ENCODE data around the gene PTPRB. TPM values are rescaled to one million over a fixed set of nuclear protein-coding genes. Genes with fewer than 3 reads are reported as not detected.

The PTPRB gene
- total and polyA plus RNA-seq, 3 donors from 2014 or later: 5.3 to 10.9 (median 7.2) TPM

GRCh38 chr12:70604662-70605061 lies 32.6 kb downstream of the PTPRB start:
- Histone ChIP-seq H3K27ac (no peak overlapping the region), H3K27me3 (no peaks in the 10 kb centered on the region), H3K4me1 (no peaks in the 10 kb centered on the region), H3K9me3 (no peaks in the 10 kb centered on the region), H3K4me3 (no peak overlapping the region), H3K36me3 (ENCODE audit: low read depth, missing control alignments) (no peaks in the 10 kb centered on the region)
- no peak for TF ChIP-seq POLR2A (IDR thresholded peaks at IDR 0.05)
- no peak for TF ChIP-seq CTCF (IDR thresholded peaks at IDR 0.05)
- no peak for DNase-seq
- intact Hi-C loops (cut with DNase I; ENCODE audit: low total_unique reads): no loop called here
- 92 to 98% methylated on average over 4 of the region's 4 CpGs for WGBS, 2 donors

- no peak for DNase-seq
- intact Hi-C loops (cut with DNase I; ENCODE audit: low total_unique reads): no loop called here
These were observed 34.2 kb downstream of the PTPRB start for GRCh38 chr12:70603044-70603443.

GRCh38 chr12:70598467-70599193 lies 38.6 kb downstream of the PTPRB start:
- no peaks in the 10 kb centered on the region for H3K36me3 ChIP-seq (ENCODE audit: low read depth, missing control alignments)
- TF ChIP-seq CTCF (IDR thresholded peaks at IDR 0.05) (no peak), POLR2A (IDR thresholded peaks at IDR 0.05) (no peak)
- no peak overlapping the region for H3K4me3 ChIP-seq
- intact Hi-C loops (cut with DNase I; ENCODE audit: low total_unique reads): loop anchor here (10.0 kb wide), 1 partner anchor 126 kb away; no protein-coding TSS in a partner anchor
- H3K27ac ChIP-seq: no peak overlapping the region
- 44 to 52% methylated on average over 4 of the region's 4 CpGs for WGBS, 2 donors
- DNase-seq: peak; percentile 16
- H3K9me3 ChIP-seq: no peaks in the 10 kb centered on the region
- H3K4me1 ChIP-seq: no peaks in the 10 kb centered on the region
- no peaks in the 10 kb centered on the region for H3K27me3 ChIP-seq

More at GRCh38 chr12:70603044-70603443, 34.2 kb downstream of the PTPRB start:
- 34 to 85% methylated on average over 1 of the region's 1 CpG for WGBS, 2 donors
- no peaks in the 10 kb centered on the region for H3K9me3 ChIP-seq
- H3K27ac ChIP-seq: no peak overlapping the region
- H3K27me3 ChIP-seq: no peaks in the 10 kb centered on the region
- H3K4me1 ChIP-seq: no peaks in the 10 kb centered on the region
- no peaks in the 10 kb centered on the region for H3K36me3 ChIP-seq (ENCODE audit: low read depth, missing control alignments)
- no peak overlapping the region for H3K4me3 ChIP-seq
- TF ChIP-seq POLR2A (IDR thresholded peaks at IDR 0.05) (no peak), CTCF (IDR thresholded peaks at IDR 0.05) (no peak)

GRCh38 chr12:70592664-70593063 lies 44.6 kb downstream of the PTPRB start:
- Histone ChIP-seq H3K4me3 (no peak overlapping the region), H3K27me3 (no peaks in the 10 kb centered on the region), H3K36me3 (ENCODE audit: low read depth, missing control alignments) (no peaks in the 10 kb centered on the region), H3K27ac (no peak overlapping the region), H3K4me1 (no peaks in the 10 kb centered on the region), H3K9me3 (no peaks in the 10 kb centered on the region)
- DNase-seq: no peak
- TF ChIP-seq CTCF (IDR thresholded peaks at IDR 0.05): no peak
- TF ChIP-seq POLR2A (IDR thresholded peaks at IDR 0.05): no peak
- WGBS, 2 donors: 91 to 100% methylated on average over 2 of the region's 2 CpGs
- intact Hi-C loops (cut with DNase I; ENCODE audit: low total_unique reads): loop anchor here (10.0 kb wide), 1 partner anchor 132 kb away; no protein-coding TSS in a partner anchor

All from testis (tissue), 3 donors.